Suprapubic skin (tissue), 4 donors: ENCODE results near the gene LRRC38. TPM values are rescaled to one million over a fixed set of nuclear protein-coding genes. Genes with fewer than 3 reads are reported as not detected.
"Not testable (repeated sequence)": the region's sequence is repeated elsewhere in the genome, so short reads cannot be mapped to it uniquely, and the experiment has no call there.

Source experiments
- DNase-seq, 2 donors: peaks; one replicate each; pipeline ENCODE4 v3.0.0-alpha.2; 2019; ENCODE audit warnings: low spot score in 2 of 2
- H3K27ac ChIP-seq: fragments of 200-600 bp; sonication (generic); one replicate; pipeline ENCODE4 v1.5.1; 2019
- H3K27me3 ChIP-seq: fragments of 200-600 bp; sonication (generic); one replicate; pipeline ENCODE4 v1.5.1; 2019
- H3K36me3 ChIP-seq: fragments of 200-600 bp; sonication (generic); one replicate; pipeline ENCODE4 v1.5.1; 2019
- H3K4me1 ChIP-seq: fragments of 200-600 bp; sonication (generic); one replicate; pipeline ENCODE4 v1.5.1; 2019
- H3K4me3 ChIP-seq: fragments of 200-600 bp; sonication (generic); one replicate; pipeline ENCODE4 v1.5.1; 2019; ENCODE audit warnings: mild to moderate bottlenecking
- H3K9me3 ChIP-seq: fragments of 200-600 bp; sonication (generic); one replicate; pipeline ENCODE4 v1.5.1; 2019
- EP300 ChIP-seq: sonication (generic); formaldehyde crosslinking; IDR thresholded peaks from one replicate; pipeline ENCODE4 v1.6.1; 2017; ENCODE audit warnings: antibody characterized with exemption
- POLR2A ChIP-seq, 2 donors: fragments of 450-650 bp; IDR thresholded peaks; one replicate each; pipeline ENCODE4 v1.6.1; 2017; ENCODE audit warnings: antibody characterized with exemption in 2 of 2, mild to moderate bottlenecking in 2 of 2, moderate library complexity in 2 of 2
- POLR2AphosphoS5 ChIP-seq, 3 donors: sonication (generic); formaldehyde crosslinking; IDR thresholded peaks; one replicate each; pipeline ENCODE4 v1.6.1; 2017; ENCODE audit warnings: antibody characterized with exemption in 3 of 3
- WGBS: methylation state at CpG from one replicate; pipeline ENCODE4 v1.1.5; 2018; 5-methylcytosine and 5-hydroxymethylcytosine counted together
- total RNA-seq, 4 donors: library from RNA; depleted of rRNA; stranded (reverse); fragments of >200 nt; gene quantifications; one replicate each; pipeline ENCODE4 v1.1.0, GENCODE V29; 2016
- TF ChIP-seq, protein P1 (sequence below), 2 donors: fragments of 200-600 bp in 1 of 2; fragments of 450-650 bp in 1 of 2; sonication (generic) in 1 of 2; IDR thresholded peaks; one replicate each; pipeline ENCODE4 v1.5.1; 2016 to 2019; ENCODE audit warnings: antibody characterized with exemption in 2 of 2, mild to moderate bottlenecking in 1 of 2, moderate library complexity in 1 of 2

The LRRC38 gene
- total RNA-seq, 4 donors from 2014 or later: 0.45 to 6.3 (median 3.1) TPM

DNA sequence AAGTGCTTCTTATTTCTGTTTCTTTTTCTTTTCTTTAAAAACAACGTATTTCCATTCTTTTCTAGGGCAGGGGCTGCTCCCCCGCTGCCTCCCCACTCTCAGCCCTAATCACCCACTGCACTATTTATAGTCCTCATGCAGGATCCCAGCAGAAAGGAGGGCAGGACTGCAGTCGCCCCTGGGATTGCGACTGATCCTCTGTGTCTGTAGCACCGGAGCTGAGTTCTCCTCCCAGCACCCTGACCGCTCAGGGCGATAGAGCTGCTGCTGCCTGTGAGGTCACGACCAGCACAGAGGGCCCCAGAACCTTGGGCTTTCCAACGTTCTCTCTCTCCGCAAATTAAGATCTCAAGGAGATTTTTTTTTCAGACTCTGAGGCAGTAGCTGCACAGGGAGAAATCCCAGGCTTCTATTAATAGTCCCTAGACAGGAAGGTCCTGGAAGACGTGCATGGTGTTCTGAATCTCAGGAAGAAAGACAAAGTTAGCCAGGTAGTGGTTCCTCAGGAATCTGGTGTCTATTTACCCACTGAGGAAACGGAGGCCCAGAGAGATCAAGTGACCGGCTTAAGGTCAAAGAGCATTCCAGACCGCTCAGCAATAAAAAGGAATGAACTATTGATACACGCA, 56.8 kb downstream of the LRRC38 start:
- WGBS: 67% methylated on average over 15 of the region's 15 CpGs
- H3K27me3 ChIP-seq: peaks cover 38% of the 10 kb centered on the region

DNA sequence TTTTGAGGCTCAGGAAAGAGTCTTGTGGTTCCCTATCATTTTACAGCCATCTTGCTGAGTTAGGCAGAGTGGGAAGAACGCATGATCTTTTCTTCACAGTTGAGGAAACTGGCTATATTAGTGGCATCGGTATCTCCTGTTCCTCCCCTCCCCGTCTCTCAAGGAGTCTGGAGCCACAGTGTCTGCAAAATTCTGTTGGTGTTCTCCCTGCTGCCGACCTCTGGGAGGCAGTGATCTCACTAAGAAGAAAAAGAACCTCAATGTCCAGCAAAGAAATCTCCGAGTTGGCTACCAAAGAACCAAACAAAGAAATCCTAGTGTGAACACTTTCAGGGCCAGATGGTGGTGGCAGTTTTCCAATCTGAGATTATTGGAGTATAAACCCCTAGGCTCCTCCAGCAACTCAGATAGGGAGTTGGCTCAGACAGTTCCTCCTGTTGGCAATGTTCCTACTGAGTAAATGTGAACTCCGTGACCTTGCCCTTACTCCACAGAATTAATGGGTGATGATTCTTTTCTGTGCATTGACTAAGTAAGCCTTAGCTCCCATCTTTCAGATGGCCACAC, 62.3 kb downstream of the LRRC38 start:
- H3K27me3 ChIP-seq: peaks cover 20% of the 10 kb centered on the region
- DNase-seq: no peak

More for the DNA sequence above, 56.8 kb downstream of the LRRC38 start:
- H3K9me3 ChIP-seq: no peaks in the 10 kb centered on the region
- no peak overlapping the region for H3K27ac ChIP-seq
- no peaks in the 10 kb centered on the region for H3K36me3 ChIP-seq
- no peaks in the 10 kb centered on the region for H3K4me1 ChIP-seq
- H3K4me3 ChIP-seq: no peak overlapping the region
- TF ChIP-seq EP300 (no peak), POLR2A (IDR thresholded peaks at IDR 0.05) (no peak), POLR2AphosphoS5 (IDR thresholded peaks at IDR 0.05) (no peak)
- TF ChIP-seq, protein P1, sequence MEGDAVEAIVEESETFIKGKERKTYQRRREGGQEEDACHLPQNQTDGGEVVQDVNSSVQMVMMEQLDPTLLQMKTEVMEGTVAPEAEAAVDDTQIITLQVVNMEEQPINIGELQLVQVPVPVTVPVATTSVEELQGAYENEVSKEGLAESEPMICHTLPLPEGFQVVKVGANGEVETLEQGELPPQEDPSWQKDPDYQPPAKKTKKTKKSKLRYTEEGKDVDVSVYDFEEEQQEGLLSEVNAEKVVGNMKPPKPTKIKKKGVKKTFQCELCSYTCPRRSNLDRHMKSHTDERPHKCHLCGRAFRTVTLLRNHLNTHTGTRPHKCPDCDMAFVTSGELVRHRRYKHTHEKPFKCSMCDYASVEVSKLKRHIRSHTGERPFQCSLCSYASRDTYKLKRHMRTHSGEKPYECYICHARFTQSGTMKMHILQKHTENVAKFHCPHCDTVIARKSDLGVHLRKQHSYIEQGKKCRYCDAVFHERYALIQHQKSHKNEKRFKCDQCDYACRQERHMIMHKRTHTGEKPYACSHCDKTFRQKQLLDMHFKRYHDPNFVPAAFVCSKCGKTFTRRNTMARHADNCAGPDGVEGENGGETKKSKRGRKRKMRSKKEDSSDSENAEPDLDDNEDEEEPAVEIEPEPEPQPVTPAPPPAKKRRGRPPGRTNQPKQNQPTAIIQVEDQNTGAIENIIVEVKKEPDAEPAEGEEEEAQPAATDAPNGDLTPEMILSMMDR (IDR thresholded peaks at IDR 0.05): no peak
- DNase-seq: no peak

DNA sequence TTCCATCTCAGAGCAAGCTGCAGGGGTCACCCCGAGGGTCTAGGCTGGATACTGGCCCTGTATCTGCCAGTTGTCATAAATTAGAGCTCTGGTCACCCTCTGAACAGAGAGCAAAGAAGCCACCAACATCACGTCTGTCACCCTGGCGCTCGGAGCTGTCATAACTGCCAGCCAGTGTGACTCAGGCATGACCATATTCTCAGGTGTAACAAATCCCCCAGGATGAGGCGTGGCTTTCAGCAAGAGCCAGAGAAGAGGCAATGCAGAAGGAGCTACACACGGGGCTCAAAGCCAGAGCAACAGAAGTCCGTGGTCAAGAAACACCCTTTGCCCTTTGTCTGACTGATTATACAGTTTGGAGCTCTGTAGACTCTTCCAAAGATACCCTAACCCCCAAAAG, 63.6 kb downstream of the LRRC38 start:
- 39% methylated on average over 6 of the region's 7 CpGs for WGBS
- no peaks in the 10 kb centered on the region for H3K9me3 ChIP-seq
- no peak for TF ChIP-seq EP300
- TF ChIP-seq POLR2AphosphoS5 (IDR thresholded peaks at IDR 0.05): no peak
- TF ChIP-seq, protein P1 (IDR thresholded peaks at IDR 0.05): no peak
- no peak for TF ChIP-seq POLR2A (IDR thresholded peaks at IDR 0.05)

More for the DNA sequence above, 62.3 kb downstream of the LRRC38 start:
- H3K36me3 ChIP-seq: no peaks in the 10 kb centered on the region
- H3K9me3 ChIP-seq: no peaks in the 10 kb centered on the region
- TF ChIP-seq, protein P1 (IDR thresholded peaks at IDR 0.05): no peak
- TF ChIP-seq EP300 (no peak), POLR2AphosphoS5 (IDR thresholded peaks at IDR 0.05) (no peak), POLR2A (IDR thresholded peaks at IDR 0.05) (no peak)
- H3K4me1 ChIP-seq: peaks cover 3% of the 10 kb centered on the region
- 35% methylated on average over 6 of the region's 6 CpGs for WGBS
- H3K4me3 ChIP-seq: no peak overlapping the region
- no peak overlapping the region for H3K27ac ChIP-seq

DNA sequence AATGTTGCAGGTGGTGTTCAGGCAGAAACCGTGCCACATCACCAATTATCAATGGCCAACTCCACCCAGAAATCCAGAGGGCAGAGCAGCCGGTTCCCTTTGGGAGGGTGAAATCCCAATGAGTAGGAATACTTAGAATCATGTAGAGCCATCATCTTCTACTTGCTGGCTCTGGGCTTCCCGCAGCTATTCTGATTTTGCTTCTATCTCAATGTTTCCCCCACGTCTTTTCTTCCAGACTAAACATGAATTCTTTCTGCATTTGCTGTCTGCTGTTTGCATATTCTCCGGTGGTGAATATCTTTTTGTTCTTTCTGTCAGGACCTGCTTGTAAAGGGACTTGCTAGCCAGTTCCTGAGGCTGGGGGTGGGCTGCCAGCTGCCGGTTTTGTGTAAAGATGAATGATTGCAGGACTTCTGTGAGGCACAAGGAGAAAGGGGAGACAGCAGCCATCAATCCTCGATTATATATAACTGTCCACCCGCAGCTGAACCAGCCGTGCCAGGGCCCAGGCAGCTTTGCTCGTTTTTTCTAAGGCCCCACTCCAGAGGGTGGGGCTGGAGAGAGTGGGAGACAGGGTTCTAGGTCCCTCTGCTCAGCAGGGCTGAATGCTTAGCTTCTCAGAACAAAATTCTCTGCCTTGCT, 70.3 kb downstream of the LRRC38 start:
- Histone ChIP-seq H3K36me3 (no peaks in the 10 kb centered on the region), H3K27me3 (peaks cover 3% of the 10 kb centered on the region), H3K4me1 (no peaks in the 10 kb centered on the region), H3K9me3 (no peaks in the 10 kb centered on the region), H3K27ac (no peak overlapping the region), H3K4me3 (no peak overlapping the region)
- TF ChIP-seq POLR2A (IDR thresholded peaks at IDR 0.05) (no peak), EP300 (no peak), POLR2AphosphoS5 (IDR thresholded peaks at IDR 0.05) (no peak)
- TF ChIP-seq, protein P1 (IDR thresholded peaks at IDR 0.05): no peak
- DNase-seq: no peak
- WGBS: 47% methylated on average over 10 of the region's 10 CpGs

More for the DNA sequence above, 63.6 kb downstream of the LRRC38 start:
- Histone ChIP-seq H3K4me1 (peaks cover 3% of the 10 kb centered on the region), H3K36me3 (no peaks in the 10 kb centered on the region), H3K27ac (no peak overlapping the region), H3K4me3 (no peak overlapping the region), H3K27me3 (peaks cover 7% of the 10 kb centered on the region)
- no peak for DNase-seq

DNA sequence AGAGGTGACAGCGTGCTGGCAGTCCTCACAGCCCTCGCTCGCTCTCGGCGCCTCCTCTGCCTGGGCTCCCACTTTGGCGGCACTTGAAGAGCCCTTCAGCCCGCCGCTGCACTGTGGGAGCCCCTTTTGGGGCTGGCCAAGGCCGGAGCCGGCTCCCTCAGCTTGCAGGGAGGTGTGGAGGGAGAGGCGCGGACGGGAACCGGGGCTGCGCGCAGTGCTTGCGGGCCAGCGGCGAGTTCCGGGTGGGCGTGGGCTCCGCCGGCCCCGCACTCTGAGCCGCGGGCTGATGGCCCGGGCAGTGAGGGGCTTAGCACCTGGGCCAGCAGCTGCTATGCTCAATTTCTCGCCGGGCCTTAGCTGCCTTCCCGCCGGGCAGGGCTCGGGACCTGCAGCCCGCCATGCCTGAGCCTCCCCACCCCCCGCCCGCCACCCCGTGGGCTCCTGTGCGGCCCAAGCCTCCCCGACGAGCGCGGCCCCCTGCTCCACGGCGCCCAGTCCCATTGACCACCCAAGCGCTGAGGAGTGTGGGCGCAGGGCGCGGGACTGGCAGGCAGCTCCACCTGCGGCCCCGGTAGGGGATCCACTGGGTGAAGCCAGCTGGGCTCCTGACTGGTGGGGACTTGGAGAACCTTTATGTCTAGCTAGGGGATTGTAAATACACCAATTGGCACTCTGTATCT, 74.6 kb downstream of the LRRC38 start:
- not testable (repeated sequence) for H3K4me3 ChIP-seq

More for the DNA sequence above, 74.6 kb downstream of the LRRC38 start:
- H3K4me1 ChIP-seq, H3K36me3 ChIP-seq, H3K27ac ChIP-seq, H3K27me3 ChIP-seq, DNase-seq, H3K9me3 ChIP-seq: not testable (repeated sequence)
- WGBS: 90% methylated on average over 12 of the region's 49 CpGs
